Right lobe of liver (tissue), 4 donors: ENCODE measurements around the gene ZNF621.

Experiments used
- POLR2A ChIP-seq: fragments of 450-650 bp; IDR thresholded peaks from one replicate; pipeline ENCODE4 v1.6.1; 2017; ENCODE audit warnings: antibody characterized with exemption, mild to moderate bottlenecking
- TF ChIP-seq, protein P1 (sequence below), 4 donors: fragments of 200-600 bp in 3 of 4; fragments of 450-650 bp in 1 of 4; IDR thresholded peaks; one replicate each; pipeline versions ENCODE4 v1.5.1 to v1.8.0; 2016 to 2022; ENCODE audit warnings: antibody characterized with exemption in 4 of 4, mild to moderate bottlenecking in 2 of 4
- donor health status: DM: no; HTN: no; CAD: no.
- donor health status: DM: no; HTN: no; CAD: no.
- donor health status: DM: no; HTN: yes; CAD: no.

DNA sequence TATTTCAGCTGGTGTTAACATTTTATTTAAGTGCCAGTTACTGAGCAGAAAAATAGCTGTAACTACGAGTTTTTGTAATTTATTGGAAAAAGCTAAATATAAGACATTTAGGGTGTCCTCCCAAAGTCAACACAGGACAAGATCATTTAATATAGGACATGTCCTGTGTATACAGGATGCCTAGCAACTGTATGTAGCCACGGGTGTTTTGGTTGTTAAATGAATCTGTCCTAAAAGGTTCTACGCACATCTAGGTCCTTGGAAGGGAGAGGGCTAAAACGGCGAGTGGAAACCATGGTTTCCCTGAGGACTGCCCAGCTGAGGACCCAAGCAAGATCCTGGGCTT, 565 bp upstream of the ZNF621 start:
- TF ChIP-seq, protein P1, sequence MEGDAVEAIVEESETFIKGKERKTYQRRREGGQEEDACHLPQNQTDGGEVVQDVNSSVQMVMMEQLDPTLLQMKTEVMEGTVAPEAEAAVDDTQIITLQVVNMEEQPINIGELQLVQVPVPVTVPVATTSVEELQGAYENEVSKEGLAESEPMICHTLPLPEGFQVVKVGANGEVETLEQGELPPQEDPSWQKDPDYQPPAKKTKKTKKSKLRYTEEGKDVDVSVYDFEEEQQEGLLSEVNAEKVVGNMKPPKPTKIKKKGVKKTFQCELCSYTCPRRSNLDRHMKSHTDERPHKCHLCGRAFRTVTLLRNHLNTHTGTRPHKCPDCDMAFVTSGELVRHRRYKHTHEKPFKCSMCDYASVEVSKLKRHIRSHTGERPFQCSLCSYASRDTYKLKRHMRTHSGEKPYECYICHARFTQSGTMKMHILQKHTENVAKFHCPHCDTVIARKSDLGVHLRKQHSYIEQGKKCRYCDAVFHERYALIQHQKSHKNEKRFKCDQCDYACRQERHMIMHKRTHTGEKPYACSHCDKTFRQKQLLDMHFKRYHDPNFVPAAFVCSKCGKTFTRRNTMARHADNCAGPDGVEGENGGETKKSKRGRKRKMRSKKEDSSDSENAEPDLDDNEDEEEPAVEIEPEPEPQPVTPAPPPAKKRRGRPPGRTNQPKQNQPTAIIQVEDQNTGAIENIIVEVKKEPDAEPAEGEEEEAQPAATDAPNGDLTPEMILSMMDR (IDR thresholded peaks at IDR 0.05) = no peak
- no peak for TF ChIP-seq POLR2A
